Lung (tissue), 12 donors: Measurements from ENCODE around the gene DHRS12. TPM values are rescaled to one million over a fixed set of nuclear protein-coding genes. Genes with fewer than 3 reads are reported as not detected.

Source experiments
- ATAC-seq: fragments of 200-7000 bp; cut with Tn5 transposase; one replicate; pipeline ENCODE4 v1.9.1; 2020; ENCODE audit warnings: moderate number of reproducible peaks; ENCODE audit not compliant: insufficient read depth, low FRiP score
- DNase-seq, 3 donors: peaks; one replicate each; pipeline ENCODE4 v3.0.0-alpha.2; 2013 to 2017
- H3K27ac ChIP-seq, 2 donors: one replicate each; pipeline ENCODE4 v1.5.1; 2013; ENCODE audit warnings: mild to moderate bottlenecking in 2 of 2, moderate library complexity in 2 of 2, control low read depth in 1 of 2, inconsistent platforms in 1 of 2, low read depth in 1 of 2, low read length in 1 of 2
- H3K27me3 ChIP-seq, 3 donors: one replicate each; pipeline ENCODE4 v1.5.1; 2013; ENCODE audit warnings: low read length in 2 of 3; ENCODE audit not compliant: control insufficient read depth in 3 of 3, insufficient read depth in 3 of 3
- H3K36me3 ChIP-seq, 4 donors: one replicate each; pipeline ENCODE4 v1.5.1; 2013; ENCODE audit warnings: low read length in 4 of 4, mild to moderate bottlenecking in 1 of 4, moderate library complexity in 1 of 4; ENCODE audit not compliant: control insufficient read depth in 4 of 4, insufficient read depth in 4 of 4
- H3K4me1 ChIP-seq, 5 donors: one replicate each; pipeline ENCODE4 v1.5.1; 2013; ENCODE audit warnings: low read length in 5 of 5, mild to moderate bottlenecking in 2 of 5, moderate library complexity in 1 of 5; ENCODE audit not compliant: control insufficient read depth in 5 of 5, insufficient read depth in 5 of 5
- H3K4me3 ChIP-seq: one replicate; pipeline ENCODE4 v1.5.1; 2013; ENCODE audit warnings: mild to moderate bottlenecking, control low read depth, moderate library complexity
- H3K9ac ChIP-seq, 2 donors: one replicate each; pipeline ENCODE4 v1.5.1; 2013; ENCODE audit warnings: low read length in 2 of 2, control low read depth in 1 of 2; ENCODE audit not compliant: insufficient read depth in 1 of 2
- H3K9me3 ChIP-seq, 4 donors: one replicate each; pipeline ENCODE4 v1.5.1; 2013; ENCODE audit warnings: low read length in 3 of 4, mild to moderate bottlenecking in 1 of 4, moderate library complexity in 1 of 4; ENCODE audit not compliant: control insufficient read depth in 4 of 4, insufficient read depth in 3 of 4
- CTCF ChIP-seq: IDR thresholded peaks from 2 replicates; pipeline ENCODE4 v1.5.1; 2012; ENCODE audit warnings: mild to moderate bottlenecking; ENCODE audit errors: control extremely low read depth, extremely low read depth
- WGBS, 2 donors: extraction: QIAGEN DNeasy Blood & Tissue Kit; methylation state at CpG; one replicate each; pipeline ENCODE4 v1.1.7; 2013; 5-methylcytosine and 5-hydroxymethylcytosine counted together
- polyA plus RNA-seq, 2 donors: library from polyadenylated mRNA; stranded (reverse); fragments of 200-250 nt; gene quantifications; one replicate each; pipeline ENCODE4 v1.2.1, GENCODE V29; 2013
- total RNA-seq, 2 donors: library from RNA; depleted of rRNA in 1 of 2; stranded (reverse); fragments of >200 nt in 1 of 2; gene quantifications; one replicate each; pipeline ENCODE4 v1.2.1, GENCODE V29; 2014 to 2021
- donor health status: control.
- donor health status: control.
- donor health status: Bipolar disorder and iron deficiency.
- donor health status: healthy.
- donor health status: DM: yes; HTN: yes; CAD: no.

The DHRS12 gene
- total and polyA plus RNA-seq, 4 donors: 8.5 to 17.9 (median 12.0) TPM

- no peak for TF ChIP-seq CTCF
- no peak for ATAC-seq
- no peaks in the 10 kb centered on the region for H3K4me1 ChIP-seq
- H3K27ac ChIP-seq: no peak overlapping the region
- H3K36me3 ChIP-seq: no peaks in the 10 kb centered on the region
- no peak overlapping the region for H3K9ac ChIP-seq
- no peaks in the 10 kb centered on the region for H3K9me3 ChIP-seq
- no peak overlapping the region for H3K4me3 ChIP-seq
- DNase-seq: no peak
- H3K27me3 ChIP-seq: no peaks in the 10 kb centered on the region
- WGBS, 2 donors: 70 to 78% methylated on average over 10 of the region's 10 CpGs
These were observed 36.0 kb upstream of the DHRS12 start for GRCh38 chr13:51839711-51840540.

- Histone ChIP-seq H3K36me3 (no peaks in the 10 kb centered on the region), H3K4me1 (no peaks in the 10 kb centered on the region), H3K9me3 (no peaks in the 10 kb centered on the region), H3K27ac (no peak overlapping the region), H3K4me3 (no peak overlapping the region), H3K9ac (no peak overlapping the region), H3K27me3 (no peaks in the 10 kb centered on the region)
- no peak for DNase-seq
- 92 to 99% methylated on average over 8 of the region's 8 CpGs for WGBS, 2 donors
- ATAC-seq: no peak
- no peak for TF ChIP-seq CTCF
These were observed 34.4 kb upstream of the DHRS12 start for GRCh38 chr13:51838240-51838846.

GRCh38 chr13:51837016-51837415 lies 33.1 kb upstream of the DHRS12 start:
- no peaks in the 10 kb centered on the region for H3K36me3 ChIP-seq
- ATAC-seq (no peak), DNase-seq (no peak)
- H3K4me3 ChIP-seq: no peak overlapping the region
- H3K9ac ChIP-seq: no peak overlapping the region
- H3K27ac ChIP-seq: no peak overlapping the region
- H3K4me1 ChIP-seq: peaks cover 0 to under 1% (median 0%) of the 10 kb centered on the region in 5 donors
- 59 to 84% methylated on average over 3 of the region's 3 CpGs for WGBS, 2 donors
- TF ChIP-seq CTCF: no peak
- H3K9me3 ChIP-seq: no peaks in the 10 kb centered on the region
- H3K27me3 ChIP-seq: no peaks in the 10 kb centered on the region
